ENCODE measurements around the gene KSR1. TPM values are rescaled to one million over a fixed set of nuclear protein-coding genes. Genes with fewer than 3 reads are reported as not detected.

Gene KSR1
- total and polyA plus RNA-seq, 9 of the 15 experiments (the other 6 are each of a cell fraction or from before 2014, with no cell fraction given), result 1.4 to 51.7 (median 18.4) TPM

DNA sequence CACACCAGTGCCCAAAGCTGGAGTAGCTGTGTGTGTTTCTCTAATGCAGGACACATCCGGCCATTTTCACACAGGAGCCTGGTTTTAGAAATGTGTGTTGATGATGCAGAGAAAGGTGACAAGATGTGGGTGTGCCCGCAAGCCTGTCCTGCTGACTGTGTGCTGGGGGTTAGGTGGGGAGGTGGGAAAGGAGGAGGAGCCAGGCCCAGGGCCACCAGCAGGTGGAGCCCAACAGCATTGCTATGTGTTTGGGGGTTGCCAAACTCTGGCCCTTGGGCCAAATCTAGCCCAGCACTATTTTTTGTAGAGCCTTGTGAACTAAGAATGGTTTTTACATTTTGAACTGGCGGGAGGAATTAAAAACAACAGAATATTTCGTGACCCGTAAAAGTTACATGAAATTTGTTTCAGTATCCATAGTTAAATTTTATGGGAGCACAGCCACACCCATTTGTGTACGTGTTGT, 113.0 kb downstream of the KSR1 start (continued):
- TF ChIP-seq TCF3 (CRISPR knock-in tag; IDR thresholded peaks at IDR 0.05) (no peak; the same call in 1 of the 2 replicates), CEBPG (CRISPR knock-in tag; IDR thresholded peaks at IDR 0.05) (no peak), CEBPG (tag; conservative IDR thresholded peaks at IDR 0.05 in 1 of 2, IDR thresholded peaks at IDR 0.05 in 1 of 2) (0 out of 4 replicates have a peak, but pooled peaks of 1 of the 2 experiments have one; percentile 15), BACH1 (tag; IDR thresholded peaks at IDR 0.05) (no peak), HDAC8 (tag; IDR thresholded peaks at IDR 0.05) (no peak), KHSRP (IDR thresholded peaks at IDR 0.05) (no peak), ARNT (IDR thresholded peaks at IDR 0.05) (peak in 1 of 2 experiments; percentile 52; a peak in 1 of 4 replicates), RBM15 (IDR thresholded peaks at IDR 0.05; ENCODE audit: insufficient read depth, low read length) (no peak), TAF7 (tag; IDR thresholded peaks at IDR 0.05) (no peak), RFX7 (CRISPR knock-in tag; IDR thresholded peaks at IDR 0.05) (no peak), NFIC (IDR thresholded peaks at IDR 0.05) (peak; percentile 58), HMGN3 (IDR thresholded peaks at IDR 0.05; ENCODE audit: borderline replicate concordance, extremely low read depth, insufficient read length, low read depth, low read length) (no peak), CCNT2 (IDR thresholded peaks at IDR 0.05; ENCODE audit: borderline replicate concordance, extremely low read depth, insufficient read length, low read depth, low read length) (no peak), SMAD3 (CRISPR knock-in tag; conservative IDR thresholded peaks at IDR 0.05) (0 out of 2 replicates have a peak, but pooled peaks have one; percentile 57), SAP30 (IDR thresholded peaks at IDR 0.05; ENCODE audit: borderline replicate concordance, insufficient read depth, low read depth, low read length, poor library complexity, severe bottlenecking) (no peak)
- TF ChIP-seq, protein P1, sequence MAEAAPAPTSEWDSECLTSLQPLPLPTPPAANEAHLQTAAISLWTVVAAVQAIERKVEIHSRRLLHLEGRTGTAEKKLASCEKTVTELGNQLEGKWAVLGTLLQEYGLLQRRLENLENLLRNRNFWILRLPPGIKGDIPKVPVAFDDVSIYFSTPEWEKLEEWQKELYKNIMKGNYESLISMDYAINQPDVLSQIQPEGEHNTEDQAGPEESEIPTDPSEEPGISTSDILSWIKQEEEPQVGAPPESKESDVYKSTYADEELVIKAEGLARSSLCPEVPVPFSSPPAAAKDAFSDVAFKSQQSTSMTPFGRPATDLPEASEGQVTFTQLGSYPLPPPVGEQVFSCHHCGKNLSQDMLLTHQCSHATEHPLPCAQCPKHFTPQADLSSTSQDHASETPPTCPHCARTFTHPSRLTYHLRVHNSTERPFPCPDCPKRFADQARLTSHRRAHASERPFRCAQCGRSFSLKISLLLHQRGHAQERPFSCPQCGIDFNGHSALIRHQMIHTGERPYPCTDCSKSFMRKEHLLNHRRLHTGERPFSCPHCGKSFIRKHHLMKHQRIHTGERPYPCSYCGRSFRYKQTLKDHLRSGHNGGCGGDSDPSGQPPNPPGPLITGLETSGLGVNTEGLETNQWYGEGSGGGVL (CRISPR knock-in tag; IDR thresholded peaks at IDR 0.05), result no peak
- TF ChIP-seq, protein P2, sequence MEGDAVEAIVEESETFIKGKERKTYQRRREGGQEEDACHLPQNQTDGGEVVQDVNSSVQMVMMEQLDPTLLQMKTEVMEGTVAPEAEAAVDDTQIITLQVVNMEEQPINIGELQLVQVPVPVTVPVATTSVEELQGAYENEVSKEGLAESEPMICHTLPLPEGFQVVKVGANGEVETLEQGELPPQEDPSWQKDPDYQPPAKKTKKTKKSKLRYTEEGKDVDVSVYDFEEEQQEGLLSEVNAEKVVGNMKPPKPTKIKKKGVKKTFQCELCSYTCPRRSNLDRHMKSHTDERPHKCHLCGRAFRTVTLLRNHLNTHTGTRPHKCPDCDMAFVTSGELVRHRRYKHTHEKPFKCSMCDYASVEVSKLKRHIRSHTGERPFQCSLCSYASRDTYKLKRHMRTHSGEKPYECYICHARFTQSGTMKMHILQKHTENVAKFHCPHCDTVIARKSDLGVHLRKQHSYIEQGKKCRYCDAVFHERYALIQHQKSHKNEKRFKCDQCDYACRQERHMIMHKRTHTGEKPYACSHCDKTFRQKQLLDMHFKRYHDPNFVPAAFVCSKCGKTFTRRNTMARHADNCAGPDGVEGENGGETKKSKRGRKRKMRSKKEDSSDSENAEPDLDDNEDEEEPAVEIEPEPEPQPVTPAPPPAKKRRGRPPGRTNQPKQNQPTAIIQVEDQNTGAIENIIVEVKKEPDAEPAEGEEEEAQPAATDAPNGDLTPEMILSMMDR (IDR thresholded peaks at IDR 0.05 in 2 of 3, conservative IDR thresholded peaks at IDR 0.05 in 1 of 3; ENCODE audit: insufficient read depth in 2 of 3, low read depth in 1 of 3, low read length in 3 of 3), result peak; percentile 84 to 96 (median 89)
- TF ChIP-seq, protein P3, sequence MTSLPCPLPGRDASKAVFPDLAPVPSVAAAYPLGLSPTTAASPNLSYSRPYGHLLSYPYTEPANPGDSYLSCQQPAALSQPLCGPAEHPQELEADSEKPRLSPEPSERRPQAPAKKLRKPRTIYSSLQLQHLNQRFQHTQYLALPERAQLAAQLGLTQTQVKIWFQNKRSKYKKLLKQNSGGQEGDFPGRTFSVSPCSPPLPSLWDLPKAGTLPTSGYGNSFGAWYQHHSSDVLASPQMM (CRISPR knock-in tag; IDR thresholded peaks at IDR 0.05), result no peak
- TF ChIP-seq, protein P4, sequence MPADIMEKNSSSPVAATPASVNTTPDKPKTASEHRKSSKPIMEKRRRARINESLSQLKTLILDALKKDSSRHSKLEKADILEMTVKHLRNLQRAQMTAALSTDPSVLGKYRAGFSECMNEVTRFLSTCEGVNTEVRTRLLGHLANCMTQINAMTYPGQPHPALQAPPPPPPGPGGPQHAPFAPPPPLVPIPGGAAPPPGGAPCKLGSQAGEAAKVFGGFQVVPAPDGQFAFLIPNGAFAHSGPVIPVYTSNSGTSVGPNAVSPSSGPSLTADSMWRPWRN (IDR thresholded peaks at IDR 0.05; ENCODE audit: low read depth), result no peak
- TF ChIP-seq, protein P5, sequence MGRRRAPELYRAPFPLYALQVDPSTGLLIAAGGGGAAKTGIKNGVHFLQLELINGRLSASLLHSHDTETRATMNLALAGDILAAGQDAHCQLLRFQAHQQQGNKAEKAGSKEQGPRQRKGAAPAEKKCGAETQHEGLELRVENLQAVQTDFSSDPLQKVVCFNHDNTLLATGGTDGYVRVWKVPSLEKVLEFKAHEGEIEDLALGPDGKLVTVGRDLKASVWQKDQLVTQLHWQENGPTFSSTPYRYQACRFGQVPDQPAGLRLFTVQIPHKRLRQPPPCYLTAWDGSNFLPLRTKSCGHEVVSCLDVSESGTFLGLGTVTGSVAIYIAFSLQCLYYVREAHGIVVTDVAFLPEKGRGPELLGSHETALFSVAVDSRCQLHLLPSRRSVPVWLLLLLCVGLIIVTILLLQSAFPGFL (CRISPR knock-in tag; IDR thresholded peaks at IDR 0.05), result 0 out of 2 replicates have a peak, but pooled peaks have one; percentile 21
- TF ChIP-seq, protein P6, sequence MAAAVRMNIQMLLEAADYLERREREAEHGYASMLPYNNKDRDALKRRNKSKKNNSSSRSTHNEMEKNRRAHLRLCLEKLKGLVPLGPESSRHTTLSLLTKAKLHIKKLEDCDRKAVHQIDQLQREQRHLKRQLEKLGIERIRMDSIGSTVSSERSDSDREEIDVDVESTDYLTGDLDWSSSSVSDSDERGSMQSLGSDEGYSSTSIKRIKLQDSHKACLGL (CRISPR knock-in tag; IDR thresholded peaks at IDR 0.05; ENCODE audit: borderline replicate concordance, poor library complexity, severe bottlenecking), result no peak
